HCT116 (cell line): ENCODE measurements around the gene ZNF581. TPM values are rescaled to one million over a fixed set of nuclear protein-coding genes. Genes with fewer than 3 reads are reported as not detected.

Source experiments
- ATAC-seq: fragments of 200-7000 bp; cut with Tn5 transposase; 2 replicates; pipeline ENCODE4 v1.9.1; 2020; ENCODE audit warnings: mild to moderate bottlenecking, moderate library complexity
- BruUV-seq: library from RNA; stranded (reverse); fragments of 400-500 nt; replicated peaks from 2 replicates; lab custom pipeline; 2021; lab: Mats Ljungman, UMichigan
- CTCF ChIA-PET: fragments of 300-600 bp; sonication (Branson Sonifier 250); formaldehyde crosslinking; loops from one replicate; lab custom pipeline; 2021; ENCODE audit warnings: antibody characterized with exemption; lab: Charles Lee
- POLR2A ChIA-PET: fragments of 300-600, 350-600 bp; sonication (Branson Sonifier 250); formaldehyde crosslinking; loops from one replicate; lab custom pipeline; 2021; ENCODE audit warnings: antibody characterized with exemption; lab: Charles Lee
- RAD21 ChIA-PET, 2 experiments: fragments of 300-600 bp; sonication (Branson Sonifier 250); formaldehyde crosslinking; loops; one replicate each; lab custom pipeline; 2023; ENCODE audit warnings: low total read pairs in 2 of 2; ENCODE audit not compliant: uncharacterized antibody in 2 of 2, unreplicated experiment in 2 of 2, low non-redundant PET in 1 of 2; lab: Charles Lee
- DNase-seq: peaks from one replicate; pipeline ENCODE4 v3.0.0-alpha.2; 2010; ENCODE audit warnings: low read depth, low spot score
- H2AFZ ChIP-seq: fragments of 200-600 bp; shearing (Covaris generic), sonication (generic); 2 replicates; pipeline ENCODE4 v1.6.1; 2017; ENCODE audit warnings: low read depth, mixed run types, mixed read lengths, antibody characterized with exemption, low read length; ENCODE audit not compliant: poor library complexity, severe bottlenecking
- H3K27ac ChIP-seq: 2 replicates; pipeline ENCODE4 v1.5.1; 2012; ENCODE audit warnings: low read depth, low read length
- H3K27me3 ChIP-seq: fragments of 200-600 bp; sonication (generic); 2 replicates; pipeline ENCODE4 v1.6.1; 2016; ENCODE audit warnings: mixed run types, low read length, mixed read lengths; ENCODE audit not compliant: insufficient read depth
- H3K36me3 ChIP-seq, 2 experiments: fragments of 200-500 bp in 1 of 2; fragments of 200-600 bp in 1 of 2; sonication (Bioruptor generic) in 1 of 2; sonication (generic) in 1 of 2; 2 replicates each; pipeline versions ENCODE4 v1.5.1 to v1.6.1; 2014 to 2016; ENCODE audit warnings: low read length in 2 of 2, inconsistent platforms in 1 of 2, mixed read lengths in 1 of 2, mixed run types in 1 of 2; ENCODE audit not compliant: insufficient read depth in 2 of 2, control insufficient read depth in 1 of 2
- H3K4me1 ChIP-seq, 2 experiments: fragments of 200-600 bp in 1 of 2; sonication (generic) in 1 of 2; 2 replicates each; pipeline versions ENCODE4 v1.5.1 to v1.6.1; 2012 to 2017; ENCODE audit warnings: low read length in 2 of 2, inconsistent platforms in 1 of 2, mild to moderate bottlenecking in 1 of 2, mixed read lengths in 1 of 2, mixed run types in 1 of 2, moderate library complexity in 1 of 2; ENCODE audit not compliant: insufficient read depth in 2 of 2, control insufficient read depth in 1 of 2
- H3K4me2 ChIP-seq: fragments of 200-600 bp; sonication (generic); 2 replicates; pipeline ENCODE4 v1.6.1; 2017; ENCODE audit warnings: mixed run types, low read length, mixed read lengths
- H3K4me3 ChIP-seq, 2 experiments: fragments of 200-600 bp in 1 of 2; sonication (generic) in 1 of 2; replicated peaks in 1 of 2; 2 replicates each; pipeline ENCODE4 v1.5.1; 2011 to 2016; ENCODE audit warnings: low read length in 2 of 2, control low read depth in 1 of 2, low read depth in 1 of 2, mild to moderate bottlenecking in 1 of 2, mixed read lengths in 1 of 2, mixed run types in 1 of 2
- H3K79me2 ChIP-seq: fragments of 200-600 bp; sonication (generic); 2 replicates; pipeline ENCODE4 v1.6.1; 2017; ENCODE audit warnings: mild to moderate bottlenecking, mixed run types, low read length, moderate library complexity, mixed read lengths; ENCODE audit not compliant: insufficient read depth
- H3K9ac ChIP-seq: fragments of 200-600 bp; sonication (generic); 2 replicates; pipeline ENCODE4 v1.6.1; 2016; ENCODE audit warnings: low read length, mixed read lengths
- H3K9me2 ChIP-seq: fragments of 200-600 bp; sonication (generic), shearing (Covaris generic); 2 replicates; pipeline ENCODE4 v1.6.1; 2017; ENCODE audit warnings: mixed run types, mild to moderate bottlenecking, moderate library complexity; ENCODE audit not compliant: insufficient read depth
- H3K9me3 ChIP-seq, 2 experiments: fragments of 200-500 bp in 1 of 2; fragments of 200-600 bp in 1 of 2; sonication (Bioruptor generic) in 1 of 2; sonication (generic) in 1 of 2; 2 replicates each; pipeline ENCODE4 v1.6.1; 2014 to 2017; ENCODE audit warnings: low read length in 2 of 2, mixed read lengths in 2 of 2, inconsistent platforms in 1 of 2, low read depth in 1 of 2, mild to moderate bottlenecking in 1 of 2, mixed run types in 1 of 2, moderate library complexity in 1 of 2; ENCODE audit not compliant: control insufficient read depth in 1 of 2, insufficient read depth in 1 of 2
- H4K20me1 ChIP-seq: fragments of 200-600 bp; sonication (generic), shearing (Covaris generic); 2 replicates; pipeline ENCODE4 v1.6.1; 2017; ENCODE audit warnings: mixed run types, mild to moderate bottlenecking, moderate library complexity; ENCODE audit not compliant: insufficient read depth
- SP1 ChIP-seq: IDR thresholded peaks from 2 replicates; pipeline ENCODE4 v1.6.1; 2012; ENCODE audit warnings: low read depth
- intact Hi-C: fragments of 100-400 bp; cut with micrococcal nuclease; formaldehyde crosslinking; loops from 2 replicates; pipeline ENCODE4 v1.10.0; 2022
- total RNA-seq: library from RNA; stranded (reverse); gene quantifications from one replicate; pipeline ENCODE4 v1.2.1, GENCODE V29; 2021; ENCODE audit not compliant: unreplicated experiment
- TF ChIP-seq, protein P1 (sequence below): IDR thresholded peaks from 2 replicates; pipeline ENCODE4 v1.6.1; 2012; ENCODE audit warnings: low read depth
- TF ChIP-seq, protein P2 (sequence below): IDR thresholded peaks from 2 replicates; pipeline ENCODE4 v1.6.1; 2012

Gene ZNF581
- total RNA-seq, 1 experiment from 2014 or later, result 44.4 TPM

DNA sequence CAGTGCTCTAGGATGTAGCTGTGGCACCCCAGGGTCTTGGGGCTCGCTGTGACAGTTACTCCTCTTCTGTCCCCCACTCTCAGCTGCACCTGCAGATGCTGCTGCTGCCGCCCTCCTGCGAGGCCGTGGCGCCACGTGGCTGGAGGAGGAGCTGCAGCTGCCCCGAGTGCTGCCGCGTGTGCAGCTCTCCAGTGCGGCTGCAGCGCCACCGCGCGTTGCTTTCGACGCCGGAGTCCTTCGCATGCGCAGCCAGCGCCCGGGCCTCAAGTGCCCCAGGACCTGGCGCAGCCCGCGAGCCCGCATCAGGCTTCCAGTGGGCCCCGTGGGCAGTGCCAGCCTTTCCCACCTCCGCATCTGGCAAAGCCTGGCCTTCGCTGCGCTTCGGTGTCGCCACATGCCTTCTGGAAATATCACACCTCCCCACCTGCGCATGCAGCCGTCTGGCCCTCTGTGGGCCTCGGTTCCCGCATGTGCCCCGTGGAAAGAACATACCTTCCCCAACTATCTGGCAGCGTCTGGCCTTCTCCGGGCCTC lies 3.3 kb upstream of the ZNF581 start:
- Histone ChIP-seq H3K4me2 (peak overlapping the region; percentile 75), H3K79me2 (peaks cover 81% of the 10 kb centered on the region), H2AFZ (no peak overlapping the region), H3K27ac (peak overlapping the region; percentile 96), H3K36me3 (peaks cover 6 to 7% of the 10 kb centered on the region in 2 experiments; a peak in 3 of 4 replicates), H3K9ac (peak overlapping the region; percentile 99)
- no peak for TF ChIP-seq SP1
- TF ChIP-seq, protein P1, sequence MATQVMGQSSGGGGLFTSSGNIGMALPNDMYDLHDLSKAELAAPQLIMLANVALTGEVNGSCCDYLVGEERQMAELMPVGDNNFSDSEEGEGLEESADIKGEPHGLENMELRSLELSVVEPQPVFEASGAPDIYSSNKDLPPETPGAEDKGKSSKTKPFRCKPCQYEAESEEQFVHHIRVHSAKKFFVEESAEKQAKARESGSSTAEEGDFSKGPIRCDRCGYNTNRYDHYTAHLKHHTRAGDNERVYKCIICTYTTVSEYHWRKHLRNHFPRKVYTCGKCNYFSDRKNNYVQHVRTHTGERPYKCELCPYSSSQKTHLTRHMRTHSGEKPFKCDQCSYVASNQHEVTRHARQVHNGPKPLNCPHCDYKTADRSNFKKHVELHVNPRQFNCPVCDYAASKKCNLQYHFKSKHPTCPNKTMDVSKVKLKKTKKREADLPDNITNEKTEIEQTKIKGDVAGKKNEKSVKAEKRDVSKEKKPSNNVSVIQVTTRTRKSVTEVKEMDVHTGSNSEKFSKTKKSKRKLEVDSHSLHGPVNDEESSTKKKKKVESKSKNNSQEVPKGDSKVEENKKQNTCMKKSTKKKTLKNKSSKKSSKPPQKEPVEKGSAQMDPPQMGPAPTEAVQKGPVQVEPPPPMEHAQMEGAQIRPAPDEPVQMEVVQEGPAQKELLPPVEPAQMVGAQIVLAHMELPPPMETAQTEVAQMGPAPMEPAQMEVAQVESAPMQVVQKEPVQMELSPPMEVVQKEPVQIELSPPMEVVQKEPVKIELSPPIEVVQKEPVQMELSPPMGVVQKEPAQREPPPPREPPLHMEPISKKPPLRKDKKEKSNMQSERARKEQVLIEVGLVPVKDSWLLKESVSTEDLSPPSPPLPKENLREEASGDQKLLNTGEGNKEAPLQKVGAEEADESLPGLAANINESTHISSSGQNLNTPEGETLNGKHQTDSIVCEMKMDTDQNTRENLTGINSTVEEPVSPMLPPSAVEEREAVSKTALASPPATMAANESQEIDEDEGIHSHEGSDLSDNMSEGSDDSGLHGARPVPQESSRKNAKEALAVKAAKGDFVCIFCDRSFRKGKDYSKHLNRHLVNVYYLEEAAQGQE, result no peak
- TF ChIP-seq, protein P2, sequence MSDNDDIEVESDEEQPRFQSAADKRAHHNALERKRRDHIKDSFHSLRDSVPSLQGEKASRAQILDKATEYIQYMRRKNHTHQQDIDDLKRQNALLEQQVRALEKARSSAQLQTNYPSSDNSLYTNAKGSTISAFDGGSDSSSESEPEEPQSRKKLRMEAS, result peak; percentile 73
- TF ChIP-seq, all 23 proteins: peak for 1
- BruUV-seq, result TSS peak; percentile 65
- peak overlapping the region; percentile 94 to 97 for H3K4me3 ChIP-seq
- no peaks in the 10 kb centered on the region for H4K20me1 ChIP-seq
- ChIA-PET POLR2A (no interaction called here), RAD21 (no interaction called here), CTCF (interaction anchor here (1.0 kb wide), 1 partner anchor 15 kb away, joined by 5 read pairs; the partner anchor contains the start of gene U2AF2)
- H3K27me3 ChIP-seq, result no peaks in the 10 kb centered on the region
- no peak for DNase-seq
- H3K9me2 ChIP-seq, result no peaks in the 10 kb centered on the region
- H3K9me3 ChIP-seq, result no peaks in the 10 kb centered on the region
- intact Hi-C loops, result no loop called here
- peaks cover 26 to 64% of the 10 kb centered on the region in 2 experiments for H3K4me1 ChIP-seq
- ATAC-seq, result no peak
